A673 (cell line): Measurements from ENCODE around the gene OCIAD1. TPM values are rescaled to one million over a fixed set of nuclear protein-coding genes. Genes with fewer than 3 reads are reported as not detected.

Source experiments
- BruUV-seq: library from RNA; stranded (reverse); fragments of 400-500 nt; replicated peaks from 2 replicates; lab custom pipeline; 2021; lab: Mats Ljungman, UMichigan
- CTCF ChIA-PET: fragments of 300-600 bp; sonication (Branson Sonifier 250); formaldehyde crosslinking; loops from one replicate; lab custom pipeline; 2022; ENCODE audit warnings: antibody characterized with exemption; lab: Charles Lee
- POLR2A ChIA-PET: fragments of 300-600 bp; sonication (Branson Sonifier 250); formaldehyde crosslinking; loops from one replicate; lab custom pipeline; 2022; ENCODE audit warnings: antibody characterized with exemption; ENCODE audit not compliant: low non-redundant PET; lab: Charles Lee
- DNase-seq: peaks from one replicate; pipeline ENCODE4 v3.0.0-alpha.2; 2015; ENCODE audit warnings: low spot score
- H3K27ac ChIP-seq: fragments of 200-600 bp; sonication (generic); 2 replicates; pipeline ENCODE4 v1.5.1; 2016; ENCODE audit warnings: mixed run types, low read depth, mild to moderate bottlenecking, mixed read lengths, antibody characterized with exemption, low read length; ENCODE audit not compliant: poor library complexity, severe bottlenecking
- H3K27me3 ChIP-seq: fragments of 200-600 bp; sonication (generic); replicated peaks from 2 replicates; pipeline ENCODE4 v1.6.1; 2017; ENCODE audit warnings: mixed run types, low read depth, mild to moderate bottlenecking, mixed read lengths, antibody characterized with exemption, low read length; ENCODE audit not compliant: insufficient read depth, poor library complexity
- H3K36me3 ChIP-seq: fragments of 200-600 bp; sonication (generic); 2 replicates; pipeline ENCODE4 v1.6.1; 2016; ENCODE audit warnings: mixed run types, mild to moderate bottlenecking, mixed read lengths, antibody characterized with exemption, low read length; ENCODE audit not compliant: insufficient read depth, poor library complexity, severe bottlenecking
- H3K4me1 ChIP-seq: fragments of 200-600 bp; sonication (generic); 2 replicates; pipeline ENCODE4 v1.6.1; 2017; ENCODE audit warnings: mixed run types, mild to moderate bottlenecking, mixed read lengths, antibody characterized with exemption, low read length; ENCODE audit not compliant: insufficient read depth, poor library complexity, severe bottlenecking
- H3K4me3 ChIP-seq: fragments of 200-600 bp; sonication (generic); 2 replicates; pipeline ENCODE4 v1.5.1; 2016; ENCODE audit warnings: low read depth, mixed run types, mild to moderate bottlenecking, mixed read lengths, low read length; ENCODE audit not compliant: poor library complexity, severe bottlenecking
- H3K9me3 ChIP-seq: fragments of 200-600 bp; sonication (generic); 2 replicates; pipeline ENCODE4 v1.6.1; 2016; ENCODE audit warnings: mixed run types, low read depth, mild to moderate bottlenecking, mixed read lengths, antibody characterized with exemption, low read length; ENCODE audit not compliant: poor library complexity, severe bottlenecking
- CTCF ChIP-seq: fragments of 300-800, 200-600 bp; sonication (generic); conservative IDR thresholded peaks from 2 replicates; pipeline ENCODE4 v1.5.1; 2017; ENCODE audit warnings: low read depth, mild to moderate bottlenecking, antibody characterized with exemption, low read length, moderate library complexity, mixed read lengths
- EZH2 ChIP-seq: fragments of 200-600 bp; sonication (generic); IDR thresholded peaks from 2 replicates; pipeline ENCODE4 v1.6.1; 2017; ENCODE audit warnings: borderline replicate concordance, low read depth, mild to moderate bottlenecking, mixed read lengths, antibody characterized with exemption, low read length; ENCODE audit not compliant: poor library complexity, severe bottlenecking
- intact Hi-C: fragments of 100-400 bp; cut with micrococcal nuclease; formaldehyde crosslinking; loops from one replicate; pipeline ENCODE4 v1.10.0; 2022; ENCODE audit not compliant: unreplicated experiment
- total RNA-seq: library from RNA; stranded (reverse); gene quantifications from 2 replicates; pipeline ENCODE4 v1.2.3, GENCODE V29; 2021

Gene OCIAD1
- total RNA-seq, 1 experiment from 2014 or later: 138 TPM

GRCh38 chr4:48906206-48907173 lies 75.6 kb downstream of the OCIAD1 start, which contains the start of gene OCIAD2:
Gene OCIAD2 (minus strand): TSS chr4:48906774. CDS start chr4:48904549, 2,225 bp downstream.
- Histone ChIP-seq H3K4me1 (peaks cover 33% of the 10 kb centered on the region), H3K27ac (peak within 1 kb of the TSS; percentile 88), H3K9me3 (no peaks in the 10 kb centered on the region), H3K4me3 (peak within 1 kb of the TSS; percentile 73), H3K27me3 (no peaks in the 10 kb centered on the region), H3K36me3 (peaks cover 18% of the 10 kb centered on the region)
- CTCF ChIA-PET: no interaction called here
- no TSS peak for BruUV-seq
- POLR2A ChIA-PET: interaction anchor here (0.5 kb wide), 1 partner anchor 353 kb away, joined by 3 read pairs; no protein-coding TSS in a partner anchor
- DNase-seq: peak; percentile 91
- TF ChIP-seq EZH2: no peak
- TF ChIP-seq CTCF: peak; percentile 29; the same call in 1 of the 2 replicates
- intact Hi-C loops: no loop called here

GRCh38 chr4:48907706-48908477 lies 77.0 kb downstream of the OCIAD1 start:
- H3K4me3 ChIP-seq: no peak overlapping the region
- peaks cover 8% of the 10 kb centered on the region for H3K36me3 ChIP-seq
- intact Hi-C loops: no loop called here
- no TSS peak for BruUV-seq
- POLR2A ChIA-PET: no interaction called here
- DNase-seq: no peak
- TF ChIP-seq EZH2: no peak
- no peak for TF ChIP-seq CTCF
- no peaks in the 10 kb centered on the region for H3K9me3 ChIP-seq
- no peak overlapping the region for H3K27ac ChIP-seq
- peaks cover 30% of the 10 kb centered on the region for H3K4me1 ChIP-seq
- CTCF ChIA-PET: interaction anchor here (0.6 kb wide), 2 partner anchors 8 to 38 kb away, joined by 3 to 4 read pairs; no protein-coding TSS in a partner anchor
- no peaks in the 10 kb centered on the region for H3K27me3 ChIP-seq

GRCh38 chr4:48908687-48909086 lies 77.8 kb downstream of the OCIAD1 start:
- Histone ChIP-seq H3K36me3 (peaks cover 8% of the 10 kb centered on the region), H3K27ac (peak overlapping the region; percentile 29), H3K9me3 (no peaks in the 10 kb centered on the region), H3K27me3 (no peaks in the 10 kb centered on the region), H3K4me1 (peaks cover 27% of the 10 kb centered on the region), H3K4me3 (no peak overlapping the region)
- no TSS peak for BruUV-seq
- TF ChIP-seq EZH2 (no peak), CTCF (no peak)
- POLR2A ChIA-PET: no interaction called here
- CTCF ChIA-PET: no interaction called here
- no peak for DNase-seq
- intact Hi-C loops: no loop called here
